Measurements from ENCODE around the gene SPP2.

Gene SPP2

DNA sequence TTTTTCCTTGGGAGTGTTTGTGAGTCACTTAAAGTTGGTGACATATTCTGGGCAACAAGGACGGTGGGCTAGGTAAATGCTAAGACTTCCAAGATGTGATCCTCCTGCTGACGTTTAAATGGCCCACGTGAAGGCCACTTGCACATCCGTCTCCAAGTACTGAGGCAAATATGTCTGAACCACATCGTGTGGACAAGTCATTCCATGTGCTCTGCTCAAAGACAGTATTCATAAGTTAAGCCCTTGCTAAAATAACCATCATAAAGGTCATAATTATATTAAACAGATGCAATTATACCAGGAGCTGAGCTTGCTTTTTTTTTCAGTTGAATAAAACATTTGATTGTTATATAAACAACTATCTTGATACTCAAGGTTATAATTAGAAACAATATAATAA is 44.8 kb downstream of the SPP2 start:
- DNase-seq (ENCODE audit: low spot score) = no peak
- TF ChIP-seq, protein P1, sequence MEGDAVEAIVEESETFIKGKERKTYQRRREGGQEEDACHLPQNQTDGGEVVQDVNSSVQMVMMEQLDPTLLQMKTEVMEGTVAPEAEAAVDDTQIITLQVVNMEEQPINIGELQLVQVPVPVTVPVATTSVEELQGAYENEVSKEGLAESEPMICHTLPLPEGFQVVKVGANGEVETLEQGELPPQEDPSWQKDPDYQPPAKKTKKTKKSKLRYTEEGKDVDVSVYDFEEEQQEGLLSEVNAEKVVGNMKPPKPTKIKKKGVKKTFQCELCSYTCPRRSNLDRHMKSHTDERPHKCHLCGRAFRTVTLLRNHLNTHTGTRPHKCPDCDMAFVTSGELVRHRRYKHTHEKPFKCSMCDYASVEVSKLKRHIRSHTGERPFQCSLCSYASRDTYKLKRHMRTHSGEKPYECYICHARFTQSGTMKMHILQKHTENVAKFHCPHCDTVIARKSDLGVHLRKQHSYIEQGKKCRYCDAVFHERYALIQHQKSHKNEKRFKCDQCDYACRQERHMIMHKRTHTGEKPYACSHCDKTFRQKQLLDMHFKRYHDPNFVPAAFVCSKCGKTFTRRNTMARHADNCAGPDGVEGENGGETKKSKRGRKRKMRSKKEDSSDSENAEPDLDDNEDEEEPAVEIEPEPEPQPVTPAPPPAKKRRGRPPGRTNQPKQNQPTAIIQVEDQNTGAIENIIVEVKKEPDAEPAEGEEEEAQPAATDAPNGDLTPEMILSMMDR (IDR thresholded peaks at IDR 0.05; ENCODE audit: extremely low read depth, insufficient read depth, missing control alignments) = no peak
- in situ Hi-C loops (cut with MboI; ENCODE audit: low pct_unique_long_range_greater_than_20kb, low sequenced_read_pairs, unreplicated experiment) = loop anchor here (25.0 kb wide), 1 partner anchor 108 kb away; no protein-coding TSS in a partner anchor

DNA sequence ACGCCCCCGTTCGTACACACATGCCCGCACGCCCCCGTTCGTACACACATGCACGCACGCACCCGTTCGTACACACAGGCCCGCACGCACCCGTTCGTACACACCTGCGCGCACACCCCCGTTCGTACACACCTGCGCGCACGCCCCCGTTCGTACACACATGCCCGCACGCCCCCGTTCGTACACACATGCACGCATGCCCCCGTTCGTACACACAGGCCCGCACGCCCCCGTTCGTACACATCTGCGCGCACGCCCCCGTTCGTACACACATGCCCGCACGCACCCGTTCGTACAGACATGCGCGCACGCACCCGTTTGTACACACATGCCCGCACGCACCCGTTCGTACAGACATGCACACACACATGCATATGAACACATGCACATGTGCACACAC is 45.7 kb downstream of the SPP2 start:
- in situ Hi-C loops (cut with MboI; ENCODE audit: low pct_unique_long_range_greater_than_20kb, low sequenced_read_pairs, unreplicated experiment) = loop anchor here (25.0 kb wide), 1 partner anchor 109 kb away; no protein-coding TSS in a partner anchor

DNA sequence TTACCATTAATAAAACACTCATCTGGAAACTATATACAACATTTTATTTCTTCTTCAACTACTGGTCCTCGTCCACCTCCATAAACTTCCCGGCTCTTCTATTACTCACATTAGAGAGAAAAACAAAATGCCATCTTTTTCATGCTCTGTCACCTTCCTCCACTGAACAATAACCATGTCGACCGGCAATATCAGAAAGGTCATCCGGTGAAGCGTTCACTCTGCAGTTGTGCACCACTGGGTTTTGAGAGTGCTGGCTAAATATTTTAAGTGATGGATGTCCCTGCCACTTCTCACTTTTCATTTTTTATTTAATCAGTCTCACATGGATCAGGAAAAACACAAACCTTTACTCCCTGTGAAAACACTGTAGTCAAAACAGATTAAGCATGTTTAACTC is 48.2 kb downstream of the SPP2 start:
- TF ChIP-seq, protein P1 (IDR thresholded peaks at IDR 0.05; ENCODE audit: extremely low read depth, insufficient read depth, missing control alignments) = no peak
- no peak for DNase-seq (ENCODE audit: low spot score)
- in situ Hi-C loops (cut with MboI; ENCODE audit: low pct_unique_long_range_greater_than_20kb, low sequenced_read_pairs, unreplicated experiment) = loop anchor here (25.0 kb wide), 1 partner anchor 111 kb away; no protein-coding TSS in a partner anchor

More for the DNA sequence above, 45.7 kb downstream of the SPP2 start:
- no peak for DNase-seq (ENCODE audit: low spot score)
- TF ChIP-seq, protein P1 (IDR thresholded peaks at IDR 0.05; ENCODE audit: extremely low read depth, insufficient read depth, missing control alignments) = no peak

DNA sequence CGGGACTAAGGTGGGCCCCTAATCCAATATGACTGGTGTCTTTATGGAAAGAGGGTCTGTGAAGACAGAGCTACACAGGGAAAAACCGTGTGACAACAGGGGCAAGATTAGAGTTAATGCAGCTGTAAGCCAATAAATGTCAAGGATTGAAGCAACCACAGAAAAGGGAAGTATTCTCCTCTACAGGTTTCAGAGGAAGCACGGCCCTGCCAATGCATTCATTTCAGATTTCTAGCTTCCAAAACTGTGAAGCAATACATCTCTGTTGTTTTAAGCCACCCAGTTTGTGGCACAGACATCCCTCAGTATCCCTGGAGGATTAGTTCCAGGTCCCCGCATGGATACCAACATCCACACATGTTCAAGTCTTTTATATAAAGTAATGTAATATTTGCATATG is 48.8 kb downstream of the SPP2 start:
- in situ Hi-C loops (cut with MboI; ENCODE audit: low pct_unique_long_range_greater_than_20kb, low sequenced_read_pairs, unreplicated experiment) = loop anchor here (25.0 kb wide), 1 partner anchor 112 kb away; no protein-coding TSS in a partner anchor
- no peak for DNase-seq (ENCODE audit: low spot score)
- TF ChIP-seq, protein P1 (IDR thresholded peaks at IDR 0.05; ENCODE audit: extremely low read depth, insufficient read depth, missing control alignments) = no peak

DNA sequence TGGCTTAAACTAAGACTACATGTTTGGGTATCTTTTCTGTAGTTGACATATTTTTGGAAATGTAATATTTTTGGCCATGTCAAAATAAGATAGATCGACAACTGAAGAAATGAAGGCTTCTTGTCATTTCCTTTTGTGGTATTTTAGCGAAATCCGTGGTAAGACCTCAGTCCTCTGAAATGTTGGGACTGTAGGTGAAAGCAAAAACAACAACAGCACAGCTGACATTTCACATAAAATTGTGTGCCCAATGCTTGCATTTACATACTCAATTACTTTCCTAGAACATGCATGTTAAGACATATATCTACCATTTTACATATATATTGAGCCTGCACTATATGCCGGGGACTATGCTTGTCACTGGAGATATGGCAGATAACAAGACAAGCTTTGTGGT is 50.2 kb downstream of the SPP2 start:
- no peak for DNase-seq (ENCODE audit: low spot score)
- TF ChIP-seq, protein P1 (IDR thresholded peaks at IDR 0.05; ENCODE audit: extremely low read depth, insufficient read depth, missing control alignments) = no peak
- in situ Hi-C loops (cut with MboI; ENCODE audit: low pct_unique_long_range_greater_than_20kb, low sequenced_read_pairs, unreplicated experiment) = no loop called here

DNA sequence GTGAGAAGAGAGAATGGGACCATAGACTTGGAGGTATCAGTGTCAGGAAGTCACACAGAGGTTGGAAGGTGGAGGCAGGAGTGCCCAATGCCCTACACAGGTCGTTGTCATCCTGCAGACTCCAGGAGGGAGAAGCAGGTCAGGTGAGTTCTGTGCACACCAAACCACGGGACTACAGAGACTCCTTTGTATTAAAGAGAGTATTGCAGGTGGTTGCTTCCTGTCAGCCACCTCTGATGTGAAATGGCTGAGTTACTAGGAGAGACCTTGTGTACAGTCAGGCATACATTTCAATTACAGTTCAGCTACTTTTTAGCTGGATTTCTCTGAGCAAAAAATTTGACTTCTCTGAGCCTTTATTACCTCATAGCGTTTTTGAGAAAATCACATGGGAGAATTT is 51.6 kb downstream of the SPP2 start:
- TF ChIP-seq, protein P1 (IDR thresholded peaks at IDR 0.05; ENCODE audit: extremely low read depth, insufficient read depth, missing control alignments) = no peak
- DNase-seq (ENCODE audit: low spot score) = no peak

DNA sequence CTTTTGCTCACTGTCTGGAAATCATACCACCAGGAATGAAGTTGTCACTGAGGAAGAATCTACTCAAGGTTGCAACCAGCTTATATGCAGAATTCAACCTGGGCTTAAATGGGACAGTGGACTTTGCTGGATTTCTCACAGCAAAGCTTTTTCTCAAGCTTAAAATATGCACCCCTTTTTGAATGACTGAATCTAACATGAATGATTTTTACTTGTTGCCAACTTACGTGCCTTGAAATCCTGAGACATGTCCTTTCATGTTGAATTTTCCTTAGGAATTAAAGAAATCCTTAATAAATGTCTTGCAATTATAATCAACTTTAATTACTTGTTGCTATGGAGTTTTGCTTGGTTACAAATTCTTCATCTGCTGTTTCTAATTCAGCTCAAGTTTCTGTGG is 57.4 kb downstream of the SPP2 start:
- DNase-seq (ENCODE audit: low spot score) = no peak
- in situ Hi-C loops (cut with MboI; ENCODE audit: low pct_unique_long_range_greater_than_20kb, low sequenced_read_pairs, unreplicated experiment) = no loop called here
- TF ChIP-seq, protein P1 (IDR thresholded peaks at IDR 0.05; ENCODE audit: extremely low read depth, insufficient read depth, missing control alignments) = no peak

More for the DNA sequence above, 51.6 kb downstream of the SPP2 start:
- in situ Hi-C loops (cut with MboI; ENCODE audit: low pct_unique_long_range_greater_than_20kb, low sequenced_read_pairs, unreplicated experiment) = no loop called here
